K562 (cell line): ENCODE data around the gene ITGA11.

Experiments
- BMI1 ChIP-seq: fragments of 150-350 bp; IDR thresholded peaks from 2 replicates; pipeline ENCODE4 v1.6.1; 2014; ENCODE audit warnings: low read length
- DMBX1 ChIP-seq: fragments of 250-450 bp; sonication (Bioruptor Pico); IDR thresholded peaks from 2 replicates; pipeline ENCODE4 v1.8.0; 2022; ENCODE audit warnings: inconsistent platforms, mild to moderate bottlenecking, moderate library complexity, borderline replicate concordance
- NR1H2 ChIP-seq: sonication (generic); formaldehyde crosslinking; IDR thresholded peaks from 2 replicates; pipeline ENCODE4 v1.4.0; 2020; ENCODE audit warnings: mild to moderate bottlenecking, missing genetic modification reagents
- SMARCE1 ChIP-seq: fragments of 450-650 bp; IDR thresholded peaks from 2 replicates; pipeline ENCODE4 v1.7.1; 2016; ENCODE audit warnings: mild to moderate bottlenecking
- ZBTB7A ChIP-seq: IDR thresholded peaks from 2 replicates; pipeline ENCODE4 v1.6.1; 2011; ENCODE audit warnings: low read depth, mild to moderate bottlenecking, low read length, moderate library complexity, borderline replicate concordance; ENCODE audit not compliant: control insufficient read depth
- TF ChIP-seq, protein P1 (sequence below), 3 experiments: IDR thresholded peaks in 2 of 3; conservative IDR thresholded peaks in 1 of 3; 2 replicates each; pipeline ENCODE4 v1.5.1; 2011 to 2012; ENCODE audit warnings: low read length in 3 of 3, mild to moderate bottlenecking in 3 of 3, control low read depth in 2 of 3, improper control_type of control experiment in 1 of 3, inconsistent platforms in 1 of 3, low read depth in 1 of 3, mixed read lengths in 1 of 3, moderate library complexity in 1 of 3; ENCODE audit not compliant: insufficient read depth in 2 of 3

DNA sequence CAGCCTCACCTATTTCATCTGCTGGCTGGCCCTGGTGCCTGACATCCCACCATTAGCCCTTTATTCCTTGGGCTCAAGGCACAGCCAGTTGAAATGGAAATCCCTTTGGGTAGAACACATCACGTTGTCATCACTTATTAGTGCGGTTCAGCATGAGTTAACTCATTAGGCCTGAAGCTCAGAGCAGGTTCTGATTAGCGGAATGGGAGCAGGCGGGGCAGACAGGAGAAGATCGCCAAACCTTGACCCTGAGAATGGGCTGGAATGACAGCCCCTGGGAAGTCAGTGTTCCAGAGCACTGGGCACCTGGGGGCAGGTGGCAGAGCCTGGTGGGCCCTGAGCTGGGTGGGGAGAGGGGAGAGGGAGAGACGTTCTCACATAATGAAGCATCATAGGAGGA lies 5.8 kb downstream of the ITGA11 start:
- TF ChIP-seq SMARCE1 (no peak), BMI1 (no peak), DMBX1 (CRISPR knock-in tag) (no peak), NR1H2 (no peak), ZBTB7A (no peak)
- TF ChIP-seq, protein P1, sequence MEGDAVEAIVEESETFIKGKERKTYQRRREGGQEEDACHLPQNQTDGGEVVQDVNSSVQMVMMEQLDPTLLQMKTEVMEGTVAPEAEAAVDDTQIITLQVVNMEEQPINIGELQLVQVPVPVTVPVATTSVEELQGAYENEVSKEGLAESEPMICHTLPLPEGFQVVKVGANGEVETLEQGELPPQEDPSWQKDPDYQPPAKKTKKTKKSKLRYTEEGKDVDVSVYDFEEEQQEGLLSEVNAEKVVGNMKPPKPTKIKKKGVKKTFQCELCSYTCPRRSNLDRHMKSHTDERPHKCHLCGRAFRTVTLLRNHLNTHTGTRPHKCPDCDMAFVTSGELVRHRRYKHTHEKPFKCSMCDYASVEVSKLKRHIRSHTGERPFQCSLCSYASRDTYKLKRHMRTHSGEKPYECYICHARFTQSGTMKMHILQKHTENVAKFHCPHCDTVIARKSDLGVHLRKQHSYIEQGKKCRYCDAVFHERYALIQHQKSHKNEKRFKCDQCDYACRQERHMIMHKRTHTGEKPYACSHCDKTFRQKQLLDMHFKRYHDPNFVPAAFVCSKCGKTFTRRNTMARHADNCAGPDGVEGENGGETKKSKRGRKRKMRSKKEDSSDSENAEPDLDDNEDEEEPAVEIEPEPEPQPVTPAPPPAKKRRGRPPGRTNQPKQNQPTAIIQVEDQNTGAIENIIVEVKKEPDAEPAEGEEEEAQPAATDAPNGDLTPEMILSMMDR (IDR thresholded peaks at IDR 0.05 in 2 of 3, conservative IDR thresholded peaks at IDR 0.05 in 1 of 3; ENCODE audit: insufficient read depth in 2 of 3, low read depth in 1 of 3, low read length in 3 of 3) = no peak
